IMR-90 (cell line): ENCODE results near the gene SLC39A11. TPM values are rescaled to one million over a fixed set of nuclear protein-coding genes. Genes with fewer than 3 reads are reported as not detected.

Experiments
- ATAC-seq: fragments of 200-7000 bp; cut with Tn5 transposase; 2 replicates; pipeline ENCODE4 v1.9.1; 2020; ENCODE audit warnings: low read depth, mild to moderate bottlenecking, moderate library complexity
- BruUV-seq: library from RNA; stranded (reverse); fragments of 400-500 nt; replicated peaks from 2 replicates; lab custom pipeline; 2021; lab: Mats Ljungman, UMichigan
- CTCF ChIA-PET: fragments of 300-600 bp; formaldehyde crosslinking; extraction: SDS; loops from one replicate; lab custom pipeline; 2021; ENCODE audit warnings: antibody characterized with exemption; lab: Yijun Ruan, JAX
- POLR2A ChIA-PET: fragments of 300-600 bp; sonication (Branson Sonifier 250); formaldehyde crosslinking; loops from one replicate; lab custom pipeline; 2022; ENCODE audit warnings: antibody characterized with exemption; ENCODE audit not compliant: unreplicated experiment; lab: Charles Lee
- DNase-seq: peaks from one replicate; pipeline ENCODE4 v3.0.0; 2013
- H2AFZ ChIP-seq: replicated peaks from 2 replicates; pipeline ENCODE3; 2013; ENCODE audit warnings: low read length, mild to moderate bottlenecking; ENCODE audit not compliant: poor library complexity
- H2AK5ac ChIP-seq: 2 replicates; pipeline ENCODE4 v1.6.1; 2013; ENCODE audit warnings: low read depth, low read length, inconsistent platforms
- H2AK9ac ChIP-seq: replicated peaks from 2 replicates; pipeline ENCODE3; 2013; ENCODE audit warnings: mild to moderate bottlenecking, low read depth, low read length, moderate library complexity; ENCODE audit not compliant: poor library complexity
- H2BK120ac ChIP-seq: 2 replicates; pipeline ENCODE4 v1.6.1; 2013; ENCODE audit warnings: low read depth, low read length, inconsistent platforms
- H2BK15ac ChIP-seq: 3 replicates; pipeline ENCODE4 v1.6.1; 2013; ENCODE audit warnings: low read depth, low read length, inconsistent platforms
- H2BK20ac ChIP-seq: 2 replicates; pipeline ENCODE4 v1.6.1; 2013; ENCODE audit warnings: low read depth, mild to moderate bottlenecking, inconsistent platforms, low read length, moderate library complexity
- H2BK5ac ChIP-seq: 2 replicates; pipeline ENCODE4 v1.6.1; 2013; ENCODE audit warnings: mild to moderate bottlenecking, low read depth, low read length, inconsistent platforms; ENCODE audit not compliant: poor library complexity, severe bottlenecking
- H3K14ac ChIP-seq: replicated peaks from 2 replicates; pipeline ENCODE4 v1.6.1; 2013; ENCODE audit warnings: low read depth, low read length, inconsistent platforms
- H3K18ac ChIP-seq: 2 replicates; pipeline ENCODE4 v1.6.1; 2013; ENCODE audit warnings: low read depth, low read length, control low read depth
- H3K23ac ChIP-seq: 2 replicates; pipeline ENCODE4 v1.6.1; 2013; ENCODE audit warnings: low read depth, low read length, inconsistent platforms
- H3K27ac ChIP-seq: 2 replicates; pipeline ENCODE4 v1.5.1; 2013; ENCODE audit warnings: mild to moderate bottlenecking, control low read depth, low read length; ENCODE audit not compliant: insufficient read depth
- H3K27me3 ChIP-seq: 2 replicates; pipeline ENCODE4 v1.6.1; 2013; ENCODE audit warnings: low read length; ENCODE audit not compliant: control insufficient read depth, insufficient read depth
- H3K36me3 ChIP-seq: 2 replicates; pipeline ENCODE4 v1.6.1; 2013; ENCODE audit warnings: low read length, mixed read lengths; ENCODE audit not compliant: control insufficient read depth, insufficient read depth
- H3K4ac ChIP-seq: 2 replicates; pipeline ENCODE4 v1.6.1; 2013; ENCODE audit warnings: low read depth, low read length, inconsistent platforms
- H3K4me1 ChIP-seq: 2 replicates; pipeline ENCODE4 v1.6.1; 2013; ENCODE audit warnings: low read length, mixed read lengths; ENCODE audit not compliant: control insufficient read depth, insufficient read depth
- H3K4me2 ChIP-seq: 2 replicates; pipeline ENCODE4 v1.6.1; 2013; ENCODE audit warnings: low read depth, mild to moderate bottlenecking, control low read depth, low read length, moderate library complexity
- H3K4me3 ChIP-seq: 2 replicates; pipeline ENCODE4 v1.5.1; 2013; ENCODE audit warnings: low read depth, mild to moderate bottlenecking, control low read depth, low read length, moderate library complexity; ENCODE audit not compliant: insufficient read depth
- H3K56ac ChIP-seq: 2 replicates; pipeline ENCODE4 v1.6.1; 2013; ENCODE audit warnings: low read length, inconsistent platforms; ENCODE audit not compliant: insufficient read depth; ENCODE audit errors: extremely low read depth
- H3K79me1 ChIP-seq, 2 experiments: 2 replicates each; pipeline ENCODE4 v1.6.1; 2013; ENCODE audit warnings: low read length in 2 of 2, inconsistent platforms in 1 of 2, low read depth in 1 of 2
- H3K9ac ChIP-seq: 2 replicates; pipeline ENCODE4 v1.6.1; 2013; ENCODE audit warnings: low read depth, low read length, control low read depth
- H3K9me1 ChIP-seq: 2 replicates; pipeline ENCODE4 v1.6.1; 2013; ENCODE audit warnings: low read length, inconsistent platforms; ENCODE audit not compliant: insufficient read depth
- H3K9me3 ChIP-seq: 2 replicates; pipeline ENCODE4 v1.6.1; 2013; ENCODE audit warnings: low read length; ENCODE audit not compliant: control insufficient read depth, insufficient read depth
- H4K20me1 ChIP-seq: 2 replicates; pipeline ENCODE4 v1.6.1; 2013; ENCODE audit warnings: low read length, inconsistent platforms; ENCODE audit not compliant: insufficient read depth
- H4K5ac ChIP-seq: 2 replicates; pipeline ENCODE4 v1.6.1; 2013; ENCODE audit warnings: mild to moderate bottlenecking, low read depth, low read length, control low read depth
- H4K8ac ChIP-seq, 2 experiments: 2 replicates each; pipeline ENCODE4 v1.6.1; 2013; ENCODE audit warnings: low read depth in 2 of 2, low read length in 2 of 2, control low read depth in 1 of 2, inconsistent platforms in 1 of 2
- H4K91ac ChIP-seq: 2 replicates; pipeline ENCODE4 v1.6.1; 2013; ENCODE audit warnings: low read depth, low read length, inconsistent platforms; ENCODE audit not compliant: insufficient read depth
- BHLHE40 ChIP-seq: fragments of 150-350 bp; IDR thresholded peaks from 2 replicates; pipeline ENCODE4 v1.6.1; 2016; ENCODE audit warnings: mild to moderate bottlenecking, low read depth, low read length
- CEBPB ChIP-seq: IDR thresholded peaks from 2 replicates; pipeline ENCODE4 v1.6.1; 2012; ENCODE audit warnings: low read depth, low read length, improper control_type of control experiment
- CHD1 ChIP-seq: IDR thresholded peaks from 2 replicates; pipeline ENCODE4 v1.6.1; 2012; ENCODE audit warnings: low read depth, low read length, improper control_type of control experiment
- CTCF ChIP-seq: conservative IDR thresholded peaks from 2 replicates; pipeline ENCODE4 v1.5.1; 2012; ENCODE audit warnings: mild to moderate bottlenecking, low read depth, low read length, improper control_type of control experiment
- FOS ChIP-seq: fragments of 150-350 bp; IDR thresholded peaks from 2 replicates; pipeline ENCODE4 v1.6.1; 2016; ENCODE audit warnings: low read depth, low read length
- MAFK ChIP-seq: IDR thresholded peaks from 2 replicates; pipeline ENCODE4 v1.6.1; 2012; ENCODE audit warnings: low read depth, low read length, improper control_type of control experiment
- MAZ ChIP-seq: IDR thresholded peaks from 2 replicates; pipeline ENCODE4 v1.6.1; 2012; ENCODE audit warnings: low read depth, mild to moderate bottlenecking, low read length, improper control_type of control experiment, moderate library complexity, borderline replicate concordance
- MXI1 ChIP-seq: IDR thresholded peaks from 2 replicates; pipeline ENCODE4 v1.6.1; 2012; ENCODE audit warnings: low read depth, mild to moderate bottlenecking, low read length, moderate library complexity, borderline replicate concordance
- NFE2L2 ChIP-seq: fragments of 150-350 bp; IDR thresholded peaks from 2 replicates; pipeline ENCODE4 v1.6.1; 2016; ENCODE audit warnings: low read depth, mild to moderate bottlenecking, low read length
- POLR2A ChIP-seq: IDR thresholded peaks from 2 replicates; pipeline ENCODE4 v1.6.1; 2012; ENCODE audit warnings: mild to moderate bottlenecking, low read depth, low read length
- RAD21 ChIP-seq: IDR thresholded peaks from 2 replicates; pipeline ENCODE4 v1.6.1; 2012; ENCODE audit warnings: low read length, improper control_type of control experiment
- RCOR1 ChIP-seq: IDR thresholded peaks from 2 replicates; pipeline ENCODE4 v1.6.1; 2012; ENCODE audit warnings: mild to moderate bottlenecking, low read length, improper control_type of control experiment; ENCODE audit not compliant: insufficient replicate concordance
- RFX5 ChIP-seq: IDR thresholded peaks from 2 replicates; pipeline ENCODE4 v1.8.0; 2012; ENCODE audit warnings: low read depth, mild to moderate bottlenecking, low read length, moderate library complexity
- SMC3 ChIP-seq: fragments of 150-350 bp; IDR thresholded peaks from 2 replicates; pipeline ENCODE4 v1.6.1; 2016; ENCODE audit warnings: low read depth, mild to moderate bottlenecking, antibody characterized with exemption, low read length, moderate library complexity
- USF2 ChIP-seq: fragments of 150-350 bp; IDR thresholded peaks from 2 replicates; pipeline ENCODE4 v1.6.1; 2017; ENCODE audit warnings: mild to moderate bottlenecking, antibody characterized with exemption, low read length, low read depth
- dilution Hi-C: fragments of 300-500 bp; cut with HindIII; formaldehyde crosslinking; loops from one replicate; pipeline ENCODE4 v1.14.3; 2018; ENCODE audit warnings: low sequenced_read_pairs; ENCODE audit not compliant: unreplicated experiment
- in situ Hi-C: fragments of 300-500 bp; cut with MboI; formaldehyde crosslinking; loops from 3 replicates; pipeline ENCODE4 v1.14.3; 2019; ENCODE audit warnings: low sequenced_read_pairs, inconsistent platforms, mixed read lengths
- intact Hi-C: fragments of 100-400 bp; cut with micrococcal nuclease; formaldehyde crosslinking; loops from 2 replicates; pipeline ENCODE4 v1.10.0; 2022
- polyA plus RNA-seq, 3 experiments: library from polyadenylated mRNA; depleted of rRNA; stranded (reverse); fragments of >200 nt; gene quantifications; 2 replicates each; pipeline ENCODE4 v1.2.3, GENCODE V29; 2012; ENCODE audit warnings: low replicate concordance in 1 of 3
- total RNA-seq: library from RNA; depleted of rRNA; stranded (reverse); fragments of >200 nt; gene quantifications from 2 replicates; pipeline ENCODE4 v1.2.3, GENCODE V29; 2012
- TF ChIP-seq, protein P1 (sequence below): fragments of 150-350 bp; IDR thresholded peaks from 2 replicates; pipeline ENCODE4 v1.6.1; 2016; ENCODE audit warnings: low read depth, mild to moderate bottlenecking, low read length, moderate library complexity, borderline replicate concordance

Gene SLC39A11
- total and polyA plus RNA-seq, 2 of the 4 experiments (the other 2 are of a cell fraction) = 8.8 to 14.3 TPM

DNA sequence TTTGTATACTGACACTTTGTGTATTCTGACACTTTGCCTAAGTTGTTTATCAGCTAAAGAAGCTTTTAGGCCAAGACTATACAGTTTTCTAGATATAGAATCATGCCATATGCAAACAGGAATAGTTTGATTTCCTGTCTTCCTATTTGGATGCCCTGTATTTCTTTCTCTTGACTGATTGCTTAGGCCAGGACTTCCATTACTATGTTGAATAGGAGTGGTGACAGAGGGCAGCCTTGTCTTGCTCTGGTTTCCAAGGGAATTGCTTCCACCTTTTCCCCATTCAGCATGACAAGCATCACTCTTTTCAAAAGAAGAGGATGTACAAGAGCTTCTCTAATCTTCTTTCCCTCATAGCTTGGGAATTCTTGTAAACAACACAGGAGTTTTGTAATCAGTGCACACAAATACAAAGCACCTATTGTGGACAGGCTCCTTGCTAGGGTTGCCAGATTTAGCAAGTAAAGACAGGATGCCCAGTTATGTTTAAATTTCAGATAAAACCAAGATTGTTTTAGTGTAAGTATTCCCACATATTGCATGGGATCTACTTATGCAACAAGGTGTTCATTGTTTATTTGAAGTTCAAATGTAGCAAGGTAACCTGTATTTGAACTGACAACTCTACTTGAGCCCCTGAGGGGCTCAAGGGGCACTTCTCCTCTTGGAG is 233.5 kb downstream of the SLC39A11 start:
- Histone ChIP-seq H2BK15ac (no peak overlapping the region), H3K4me3 (no peak overlapping the region), H3K9me3 (no peaks in the 10 kb centered on the region), H3K4ac (no peak overlapping the region), H2BK5ac (no peak overlapping the region), H2AK5ac (no peak overlapping the region), H4K20me1 (no peaks in the 10 kb centered on the region), H3K9me1 (no peaks in the 10 kb centered on the region), H3K27me3 (no peaks in the 10 kb centered on the region), H2AK9ac (no peak overlapping the region), H3K18ac (no peak overlapping the region), H2BK20ac (no peak overlapping the region), H3K23ac (no peak overlapping the region), H3K9ac (no peak overlapping the region), H3K14ac (no peak overlapping the region), H4K5ac (no peak overlapping the region), H4K91ac (no peak overlapping the region), H3K56ac (no peak overlapping the region), H4K8ac (no peak overlapping the region), H2AFZ (no peak overlapping the region), H3K4me1 (no peaks in the 10 kb centered on the region), H3K79me1 (no peaks in the 10 kb centered on the region), H3K27ac (no peak overlapping the region), H3K36me3 (no peaks in the 10 kb centered on the region), H2BK120ac (no peak overlapping the region), H3K4me2 (no peak overlapping the region)
- intact Hi-C loops = no loop called here
- ATAC-seq = no peak
- no peak for DNase-seq
- no peak for TF ChIP-seq MAZ
- TF ChIP-seq MXI1 = no peak
- no peak for TF ChIP-seq RCOR1
- no peak for TF ChIP-seq USF2
- no peak for TF ChIP-seq FOS
- no peak for TF ChIP-seq CEBPB
- TF ChIP-seq BHLHE40 = no peak
- TF ChIP-seq SMC3 = no peak
- no peak for TF ChIP-seq MAFK
- TF ChIP-seq CHD1 = no peak
- TF ChIP-seq NFE2L2 = no peak
- TF ChIP-seq RAD21 = no peak
- no peak for TF ChIP-seq RFX5
- TF ChIP-seq CTCF = no peak
- TF ChIP-seq, protein P1, sequence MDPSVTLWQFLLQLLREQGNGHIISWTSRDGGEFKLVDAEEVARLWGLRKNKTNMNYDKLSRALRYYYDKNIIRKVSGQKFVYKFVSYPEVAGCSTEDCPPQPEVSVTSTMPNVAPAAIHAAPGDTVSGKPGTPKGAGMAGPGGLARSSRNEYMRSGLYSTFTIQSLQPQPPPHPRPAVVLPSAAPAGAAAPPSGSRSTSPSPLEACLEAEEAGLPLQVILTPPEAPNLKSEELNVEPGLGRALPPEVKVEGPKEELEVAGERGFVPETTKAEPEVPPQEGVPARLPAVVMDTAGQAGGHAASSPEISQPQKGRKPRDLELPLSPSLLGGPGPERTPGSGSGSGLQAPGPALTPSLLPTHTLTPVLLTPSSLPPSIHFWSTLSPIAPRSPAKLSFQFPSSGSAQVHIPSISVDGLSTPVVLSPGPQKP = no peak
- TF ChIP-seq POLR2A = no peak
- POLR2A ChIA-PET = no interaction called here
- dilution Hi-C loops = no loop called here
- in situ Hi-C loops = no loop called here
- CTCF ChIA-PET = no interaction called here
- BruUV-seq = no TSS peak
